SIG-M5 (cell line): ENCODE data around the gene MSRB1.
"Not testable (repeated sequence)": the region's sequence is repeated elsewhere in the genome, so short reads cannot be mapped to it uniquely, and the experiment has no call there.

Experiments
- DNase-seq: peaks from one replicate; lab custom pipeline; 2025; lab: John Stamatoyannopoulos, UW

The MSRB1 gene

DNA sequence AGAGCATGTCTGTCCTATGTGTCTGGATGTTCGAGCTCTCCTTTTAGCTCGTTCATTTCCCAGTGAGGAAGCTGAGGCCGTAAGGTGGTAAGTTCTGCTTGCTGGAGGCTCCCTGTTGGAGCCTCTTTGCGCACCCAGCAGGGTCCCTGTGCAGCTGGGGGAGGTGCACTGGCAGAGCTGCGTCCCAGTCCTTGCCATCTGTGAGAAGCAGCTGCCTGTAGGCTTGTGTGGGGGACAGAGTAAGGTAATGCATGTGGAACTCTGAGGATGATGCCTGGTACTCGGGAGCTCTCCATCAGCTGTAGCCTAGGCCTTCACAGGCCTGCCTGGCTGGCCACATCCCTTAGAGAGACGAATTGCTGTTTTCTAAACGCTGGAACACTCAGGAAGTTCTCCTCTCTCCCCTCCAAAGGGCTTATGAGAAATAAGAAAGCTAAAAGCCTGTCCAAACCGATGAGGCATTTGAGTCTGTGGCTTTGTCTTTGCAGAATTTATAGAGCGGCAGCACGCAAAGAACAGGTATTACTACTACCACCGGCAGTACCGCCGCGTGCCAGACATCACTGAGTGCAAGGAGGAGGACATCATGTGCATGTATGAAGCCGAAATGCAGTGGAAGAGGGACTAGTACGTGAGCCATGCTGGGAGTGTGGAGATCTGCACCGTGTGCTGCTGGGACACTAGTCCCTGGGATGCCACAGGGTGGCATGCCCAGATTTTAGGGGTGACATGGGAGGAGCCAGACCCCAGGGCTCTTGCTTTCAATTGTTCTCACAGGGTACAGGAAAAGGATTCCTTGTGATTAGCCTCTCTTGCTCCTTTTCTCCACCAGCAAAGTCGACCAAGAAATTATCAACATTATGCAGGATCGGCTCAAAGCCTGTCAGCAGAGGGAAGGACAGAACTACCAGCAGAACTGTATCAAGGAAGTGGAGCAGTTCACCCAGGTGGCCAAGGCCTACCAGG is 17.9 kb upstream of the MSRB1 start:
- DNase-seq, result no peak

DNA sequence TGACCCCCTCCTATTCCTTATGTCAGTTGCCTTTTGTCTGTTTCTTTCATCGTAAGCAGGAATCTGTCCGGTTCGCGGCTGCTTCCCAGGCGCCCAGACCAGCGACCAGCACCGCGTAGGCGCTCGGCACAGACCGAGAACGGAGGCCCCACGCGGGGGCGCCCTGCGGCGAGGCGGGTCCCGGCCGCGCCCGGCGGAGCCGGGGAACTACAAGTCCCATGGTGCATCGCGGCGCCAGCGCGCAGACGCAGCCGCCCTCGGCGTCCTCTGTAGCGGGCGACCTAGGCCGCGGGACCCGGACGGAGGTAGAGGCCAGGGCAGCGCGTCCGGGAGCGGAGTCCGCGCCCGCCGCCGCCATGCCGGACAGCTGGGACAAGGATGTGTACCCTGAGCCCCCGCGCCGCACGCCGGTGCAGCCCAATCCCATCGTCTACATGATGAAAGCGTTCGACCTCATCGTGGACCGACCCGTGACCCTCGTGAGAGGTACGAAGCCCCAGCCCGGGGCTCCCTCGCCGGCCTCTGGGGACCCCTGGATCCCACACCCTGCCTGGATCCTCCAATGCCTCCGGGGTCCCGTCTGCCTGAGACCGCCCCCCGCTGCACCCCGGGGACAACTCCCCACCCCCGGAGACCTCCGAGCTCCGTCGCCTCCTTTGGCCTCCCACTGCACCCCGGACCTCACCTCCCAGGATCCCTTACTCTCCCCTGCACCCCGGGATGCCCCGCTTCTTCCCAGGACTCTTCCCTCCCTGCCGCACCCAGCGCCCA is 16.5 kb upstream of the MSRB1 start, which contains the start of gene NDUFB10:
Gene NDUFB10, plus strand, starts transcription at position 270 of the 771 bp plus-strand sequence. Its CDS starts 87 bp downstream, at position 357.
- DNase-seq, result no peak

GRCh38 chr16:1958715-1959268 is 15.8 kb upstream of the MSRB1 start:
- DNase-seq, result no peak

DNA sequence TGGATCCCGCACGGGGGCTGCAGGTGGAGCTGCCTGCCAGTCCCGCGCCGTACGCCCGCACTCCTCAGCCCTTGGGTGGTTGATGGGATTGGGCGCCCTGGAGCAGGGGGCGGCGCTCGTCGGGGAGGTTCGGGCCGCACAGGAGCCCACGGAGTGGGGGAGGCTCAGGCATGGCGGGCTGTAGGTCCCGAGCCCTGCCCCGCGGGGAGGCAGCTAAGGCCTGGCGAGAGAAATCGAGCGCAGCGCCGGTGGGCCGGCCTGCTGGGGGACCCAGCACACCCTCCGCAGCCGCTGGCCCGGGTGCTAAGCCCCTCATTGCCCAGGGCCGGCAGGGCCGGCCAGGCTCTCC is 15.1 kb upstream of the MSRB1 start:
- DNase-seq, result not testable (repeated sequence)

DNA sequence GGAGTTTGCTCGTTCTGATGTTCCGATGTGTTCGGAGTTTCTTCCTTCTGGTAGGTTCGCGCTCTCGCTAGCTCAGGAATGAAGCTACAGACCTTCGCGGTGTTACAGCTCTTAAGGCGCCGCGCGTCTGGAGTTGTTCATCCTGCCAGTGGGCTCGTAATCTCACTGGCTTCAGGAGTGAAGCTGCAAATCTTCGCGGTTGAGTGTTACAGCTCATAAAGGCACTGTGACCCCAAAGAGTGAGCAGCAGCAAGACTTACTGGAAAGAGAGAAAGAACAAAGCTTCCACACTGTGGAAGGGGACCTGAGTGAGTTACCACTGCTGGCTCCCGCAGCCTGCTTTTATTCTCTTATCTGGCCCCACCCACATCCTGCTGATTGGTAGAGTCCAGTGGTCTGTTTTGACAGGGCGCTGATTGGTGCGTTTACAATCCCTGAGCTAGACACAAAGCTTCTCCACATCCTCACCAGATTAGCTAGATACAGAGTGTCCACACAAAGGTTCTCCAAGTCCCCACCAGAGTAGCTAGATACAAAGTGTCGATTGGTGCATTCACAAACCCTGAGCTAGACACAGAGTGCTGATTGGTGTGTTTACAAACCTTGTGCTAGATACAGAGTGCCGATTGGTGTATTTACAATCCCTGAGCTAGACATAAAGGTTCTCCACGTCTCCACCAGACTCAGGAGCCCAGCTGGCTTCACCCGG is 14.6 kb upstream of the MSRB1 start:
- not testable (repeated sequence) for DNase-seq

- DNase-seq, result no peak
Observed at GRCh38 chr16:1953734-1954133, 10.7 kb upstream of the MSRB1 start.

- DNase-seq, result no peak
Observed at GRCh38 chr16:1950559-1950958, 7.6 kb upstream of the MSRB1 start.

DNA sequence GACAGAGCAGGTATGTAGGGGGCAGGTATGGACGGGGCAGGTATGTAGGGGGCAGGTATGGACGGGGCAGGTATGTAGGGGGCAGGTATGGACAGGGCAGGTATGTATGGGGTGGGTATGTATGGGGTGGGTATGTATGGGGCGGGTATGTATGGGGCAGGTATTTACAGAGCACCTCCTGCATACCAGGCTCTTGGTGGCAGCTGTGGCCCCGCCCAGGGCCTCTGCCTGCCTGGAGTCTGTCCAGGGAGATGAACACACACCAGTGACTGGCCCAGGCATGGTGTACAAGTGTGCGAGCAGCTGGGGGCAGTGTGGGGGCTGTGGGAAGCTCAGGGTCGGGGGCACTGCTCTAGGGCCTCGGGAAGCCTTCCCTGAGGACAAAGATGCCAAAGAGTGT is 7.0 kb upstream of the MSRB1 start:
- DNase-seq, result no peak

GRCh38 chr16:1949507-1949906 is 6.5 kb upstream of the MSRB1 start:
- no peak for DNase-seq

- DNase-seq, result no peak
Observed at GRCh38 chr16:1947369-1947670, 4.3 kb upstream of the MSRB1 start.

DNA sequence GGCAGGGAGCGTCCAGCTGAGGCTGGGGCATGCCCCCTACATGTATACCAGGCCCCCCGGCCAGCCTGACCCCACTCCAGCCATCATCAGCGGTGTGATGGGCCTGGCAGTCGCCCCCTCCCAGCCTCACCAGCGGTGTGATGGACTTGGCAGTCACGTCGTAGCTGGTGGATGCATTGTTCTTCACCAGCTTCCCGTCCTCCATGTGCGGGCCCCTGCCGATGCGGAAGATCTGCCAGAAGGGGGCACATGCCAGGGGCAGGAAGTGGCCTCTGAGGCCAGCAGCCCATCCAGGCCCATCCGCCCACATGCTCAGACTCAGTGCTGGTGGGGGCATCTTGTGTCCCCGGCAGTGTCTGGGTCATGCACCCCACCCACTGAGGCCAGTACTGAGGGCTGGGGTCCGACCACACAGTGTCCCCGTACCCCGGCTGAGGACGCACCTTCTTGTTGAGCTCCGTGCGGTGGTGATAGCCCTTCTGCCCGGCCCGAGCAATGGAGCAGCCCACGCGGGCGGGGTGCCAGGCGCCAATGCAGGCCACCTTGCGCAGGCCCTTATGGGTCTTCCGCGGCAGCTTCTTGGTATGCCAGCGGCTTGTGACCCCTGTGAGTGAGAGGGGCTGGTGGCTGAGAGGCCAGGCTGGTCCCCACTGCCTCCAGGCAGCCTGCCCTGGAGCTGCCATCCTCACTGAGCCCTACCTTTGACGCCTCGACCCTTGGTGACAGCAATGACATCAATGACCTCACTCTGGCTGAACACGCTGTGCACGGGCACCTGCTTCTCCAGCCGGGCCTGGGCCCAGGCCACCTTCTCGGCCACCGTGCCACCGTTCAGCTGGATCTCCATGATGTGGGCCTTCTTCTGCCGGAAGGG is 3.7 kb upstream of the MSRB1 start:
- DNase-seq, result no peak

GRCh38 chr16:1945559-1946391 is 2.8 kb upstream of the MSRB1 start:
- DNase-seq, result no peak

- no peak for DNase-seq
Observed at GRCh38 chr16:1944612-1945199, 1.7 kb upstream of the MSRB1 start.

DNA sequence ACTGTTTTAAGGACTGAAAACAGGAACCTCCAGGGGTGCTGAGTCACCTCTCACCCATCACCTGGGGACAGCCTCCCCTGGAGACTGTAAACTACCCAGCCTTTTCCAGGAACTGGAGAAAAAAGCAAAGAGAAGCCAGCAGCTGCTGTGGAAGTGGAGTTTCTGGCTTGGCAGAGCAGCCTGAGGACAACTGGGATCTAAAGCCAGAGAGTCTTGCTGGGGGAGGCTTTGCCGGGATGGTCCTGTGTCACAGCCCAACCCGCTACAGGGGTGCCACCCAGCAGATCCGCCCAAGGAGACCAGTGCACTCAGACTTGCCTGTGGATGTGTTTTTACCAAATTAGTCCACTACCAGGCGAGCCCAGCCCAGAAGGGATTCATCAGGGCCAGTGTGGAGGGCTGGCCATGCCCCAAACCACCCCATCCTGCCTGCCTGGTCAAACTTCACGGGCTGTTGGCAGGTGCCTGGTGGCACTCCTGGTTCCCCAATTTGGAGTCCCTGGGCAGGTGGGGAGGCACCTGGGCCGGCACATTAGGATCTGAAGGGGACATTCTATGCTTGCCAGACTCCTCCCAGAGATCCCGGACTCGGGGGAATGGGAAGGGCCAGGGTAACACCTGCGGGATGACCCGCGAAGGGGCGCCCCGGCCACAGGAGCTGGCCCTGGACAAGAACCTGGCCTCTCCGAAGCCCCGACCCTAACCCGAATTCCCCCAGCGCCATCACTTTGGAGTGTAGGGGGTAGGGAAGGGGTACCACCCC is 771 bp downstream of the MSRB1 start:
- DNase-seq, result no peak

DNA sequence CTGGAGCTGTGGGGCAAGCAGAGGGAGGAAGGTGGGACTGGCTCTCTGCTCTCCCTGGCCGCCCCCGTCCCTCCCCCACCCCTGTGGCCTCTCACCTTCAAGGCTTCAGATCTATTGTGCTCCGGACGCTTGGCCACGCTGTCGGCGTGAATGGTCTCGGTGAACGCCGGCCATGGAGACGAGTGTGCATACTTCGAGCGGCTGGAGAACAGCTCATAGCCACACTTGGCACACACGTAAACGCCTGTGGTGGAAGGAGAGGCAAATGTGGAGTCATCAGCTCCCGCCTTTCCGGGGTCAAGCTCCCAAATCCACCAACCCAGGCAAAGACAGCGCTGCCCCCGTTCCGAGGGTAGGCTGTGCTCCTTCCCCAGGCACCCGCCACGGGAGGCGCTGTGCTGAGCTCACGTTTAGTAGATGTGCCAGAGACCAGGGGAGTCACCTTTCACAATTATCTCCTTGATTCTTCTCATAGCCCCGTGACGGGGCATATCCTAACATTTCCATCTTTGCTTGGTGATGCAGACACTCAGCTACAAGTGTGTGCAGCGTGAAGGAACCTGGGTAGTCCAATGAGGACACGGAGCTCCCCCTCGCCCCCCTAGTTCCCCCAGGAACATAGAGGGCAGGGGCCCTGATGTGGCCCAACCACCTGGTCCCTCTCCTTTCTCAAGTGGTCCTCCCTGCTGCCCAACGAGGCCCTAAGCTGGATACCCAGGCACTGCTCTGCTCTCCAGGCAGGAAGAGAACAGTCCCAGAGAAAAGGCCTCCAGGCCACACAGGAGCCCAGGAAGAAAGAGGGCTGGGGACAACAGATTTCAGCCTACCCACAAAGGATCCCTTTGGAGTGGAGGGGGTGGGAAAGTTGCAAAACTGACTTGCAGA is 1.6 kb downstream of the MSRB1 start:
- DNase-seq, result no peak

GRCh38 chr16:1940273-1941161 is 2.5 kb downstream of the MSRB1 start:
- DNase-seq, result no peak

DNA sequence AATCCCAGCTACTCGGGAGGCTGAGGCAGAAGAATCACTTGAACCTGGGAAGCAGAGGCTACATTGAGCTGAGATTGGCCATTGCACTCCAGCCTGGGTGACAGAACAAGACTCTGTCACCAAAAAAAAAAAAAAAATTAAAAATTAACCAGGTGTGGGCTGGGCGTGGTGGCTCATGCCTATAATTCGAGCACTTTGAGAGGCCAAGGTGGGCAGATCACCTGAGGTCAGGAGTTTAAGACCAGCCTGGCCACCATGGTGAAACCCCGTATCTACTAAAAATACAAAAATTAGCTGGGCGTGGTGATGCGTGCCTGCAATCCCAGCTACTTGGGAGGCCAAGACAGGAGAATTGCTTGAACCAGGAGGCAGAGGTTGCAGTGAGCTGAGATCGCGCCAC is 3.2 kb downstream of the MSRB1 start:
- DNase-seq, result not testable (repeated sequence)
